IMR-90 (cell line): ENCODE measurements around the gene SLC22A14. TPM values are rescaled to one million over a fixed set of nuclear protein-coding genes. Genes with fewer than 3 reads are reported as not detected.

Experiments used
- ATAC-seq: fragments of 200-7000 bp; cut with Tn5 transposase; 2 replicates; pipeline ENCODE4 v1.9.1; 2020; ENCODE audit warnings: low read depth, mild to moderate bottlenecking, moderate library complexity
- BruUV-seq: library from RNA; stranded (reverse); fragments of 400-500 nt; replicated peaks from 2 replicates; lab custom pipeline; 2021; lab: Mats Ljungman, UMichigan
- CTCF ChIA-PET: fragments of 300-600 bp; formaldehyde crosslinking; extraction: SDS; loops from one replicate; lab custom pipeline; 2021; ENCODE audit warnings: antibody characterized with exemption; lab: Yijun Ruan, JAX
- POLR2A ChIA-PET: fragments of 300-600 bp; sonication (Branson Sonifier 250); formaldehyde crosslinking; loops from one replicate; lab custom pipeline; 2022; ENCODE audit warnings: antibody characterized with exemption; ENCODE audit not compliant: unreplicated experiment; lab: Charles Lee
- DNase-seq: peaks from one replicate; pipeline ENCODE4 v3.0.0; 2013
- H2AFZ ChIP-seq: replicated peaks from 2 replicates; pipeline ENCODE3; 2013; ENCODE audit warnings: low read length, mild to moderate bottlenecking; ENCODE audit not compliant: poor library complexity
- H2AK5ac ChIP-seq: 2 replicates; pipeline ENCODE4 v1.6.1; 2013; ENCODE audit warnings: low read depth, low read length, inconsistent platforms
- H2AK9ac ChIP-seq: replicated peaks from 2 replicates; pipeline ENCODE3; 2013; ENCODE audit warnings: mild to moderate bottlenecking, low read depth, low read length, moderate library complexity; ENCODE audit not compliant: poor library complexity
- H2BK120ac ChIP-seq: 2 replicates; pipeline ENCODE4 v1.6.1; 2013; ENCODE audit warnings: low read depth, low read length, inconsistent platforms
- H2BK15ac ChIP-seq: 3 replicates; pipeline ENCODE4 v1.6.1; 2013; ENCODE audit warnings: low read depth, low read length, inconsistent platforms
- H2BK20ac ChIP-seq: 2 replicates; pipeline ENCODE4 v1.6.1; 2013; ENCODE audit warnings: low read depth, mild to moderate bottlenecking, inconsistent platforms, low read length, moderate library complexity
- H2BK5ac ChIP-seq: 2 replicates; pipeline ENCODE4 v1.6.1; 2013; ENCODE audit warnings: mild to moderate bottlenecking, low read depth, low read length, inconsistent platforms; ENCODE audit not compliant: poor library complexity, severe bottlenecking
- H3K14ac ChIP-seq: replicated peaks from 2 replicates; pipeline ENCODE4 v1.6.1; 2013; ENCODE audit warnings: low read depth, low read length, inconsistent platforms
- H3K18ac ChIP-seq: 2 replicates; pipeline ENCODE4 v1.6.1; 2013; ENCODE audit warnings: low read depth, low read length, control low read depth
- H3K23ac ChIP-seq: 2 replicates; pipeline ENCODE4 v1.6.1; 2013; ENCODE audit warnings: low read depth, low read length, inconsistent platforms
- H3K27ac ChIP-seq: 2 replicates; pipeline ENCODE4 v1.5.1; 2013; ENCODE audit warnings: mild to moderate bottlenecking, control low read depth, low read length; ENCODE audit not compliant: insufficient read depth
- H3K27me3 ChIP-seq: 2 replicates; pipeline ENCODE4 v1.6.1; 2013; ENCODE audit warnings: low read length; ENCODE audit not compliant: control insufficient read depth, insufficient read depth
- H3K36me3 ChIP-seq: 2 replicates; pipeline ENCODE4 v1.6.1; 2013; ENCODE audit warnings: low read length, mixed read lengths; ENCODE audit not compliant: control insufficient read depth, insufficient read depth
- H3K4ac ChIP-seq: 2 replicates; pipeline ENCODE4 v1.6.1; 2013; ENCODE audit warnings: low read depth, low read length, inconsistent platforms
- H3K4me1 ChIP-seq: 2 replicates; pipeline ENCODE4 v1.6.1; 2013; ENCODE audit warnings: low read length, mixed read lengths; ENCODE audit not compliant: control insufficient read depth, insufficient read depth
- H3K4me2 ChIP-seq: 2 replicates; pipeline ENCODE4 v1.6.1; 2013; ENCODE audit warnings: low read depth, mild to moderate bottlenecking, control low read depth, low read length, moderate library complexity
- H3K4me3 ChIP-seq: 2 replicates; pipeline ENCODE4 v1.5.1; 2013; ENCODE audit warnings: low read depth, mild to moderate bottlenecking, control low read depth, low read length, moderate library complexity; ENCODE audit not compliant: insufficient read depth
- H3K56ac ChIP-seq: 2 replicates; pipeline ENCODE4 v1.6.1; 2013; ENCODE audit warnings: low read length, inconsistent platforms; ENCODE audit not compliant: insufficient read depth; ENCODE audit errors: extremely low read depth
- H3K79me1 ChIP-seq, 2 experiments: 2 replicates each; pipeline ENCODE4 v1.6.1; 2013; ENCODE audit warnings: low read length in 2 of 2, inconsistent platforms in 1 of 2, low read depth in 1 of 2
- H3K9ac ChIP-seq: 2 replicates; pipeline ENCODE4 v1.6.1; 2013; ENCODE audit warnings: low read depth, low read length, control low read depth
- H3K9me1 ChIP-seq: 2 replicates; pipeline ENCODE4 v1.6.1; 2013; ENCODE audit warnings: low read length, inconsistent platforms; ENCODE audit not compliant: insufficient read depth
- H3K9me3 ChIP-seq: 2 replicates; pipeline ENCODE4 v1.6.1; 2013; ENCODE audit warnings: low read length; ENCODE audit not compliant: control insufficient read depth, insufficient read depth
- H4K20me1 ChIP-seq: 2 replicates; pipeline ENCODE4 v1.6.1; 2013; ENCODE audit warnings: low read length, inconsistent platforms; ENCODE audit not compliant: insufficient read depth
- H4K5ac ChIP-seq: 2 replicates; pipeline ENCODE4 v1.6.1; 2013; ENCODE audit warnings: mild to moderate bottlenecking, low read depth, low read length, control low read depth
- H4K8ac ChIP-seq, 2 experiments: 2 replicates each; pipeline ENCODE4 v1.6.1; 2013; ENCODE audit warnings: low read depth in 2 of 2, low read length in 2 of 2, control low read depth in 1 of 2, inconsistent platforms in 1 of 2
- H4K91ac ChIP-seq: 2 replicates; pipeline ENCODE4 v1.6.1; 2013; ENCODE audit warnings: low read depth, low read length, inconsistent platforms; ENCODE audit not compliant: insufficient read depth
- CEBPB ChIP-seq: IDR thresholded peaks from 2 replicates; pipeline ENCODE4 v1.6.1; 2012; ENCODE audit warnings: low read depth, low read length, improper control_type of control experiment
- CHD1 ChIP-seq: IDR thresholded peaks from 2 replicates; pipeline ENCODE4 v1.6.1; 2012; ENCODE audit warnings: low read depth, low read length, improper control_type of control experiment
- CTCF ChIP-seq: conservative IDR thresholded peaks from 2 replicates; pipeline ENCODE4 v1.5.1; 2012; ENCODE audit warnings: mild to moderate bottlenecking, low read depth, low read length, improper control_type of control experiment
- ELK1 ChIP-seq: fragments of 150-350 bp; IDR thresholded peaks from 2 replicates; pipeline ENCODE4 v1.6.1; 2016; ENCODE audit warnings: low read depth, mild to moderate bottlenecking, low read length, moderate library complexity, borderline replicate concordance
- MAFK ChIP-seq: IDR thresholded peaks from 2 replicates; pipeline ENCODE4 v1.6.1; 2012; ENCODE audit warnings: low read depth, low read length, improper control_type of control experiment
- MAZ ChIP-seq: IDR thresholded peaks from 2 replicates; pipeline ENCODE4 v1.6.1; 2012; ENCODE audit warnings: low read depth, mild to moderate bottlenecking, low read length, improper control_type of control experiment, moderate library complexity, borderline replicate concordance
- MXI1 ChIP-seq: IDR thresholded peaks from 2 replicates; pipeline ENCODE4 v1.6.1; 2012; ENCODE audit warnings: low read depth, mild to moderate bottlenecking, low read length, moderate library complexity, borderline replicate concordance
- NFE2L2 ChIP-seq: fragments of 150-350 bp; IDR thresholded peaks from 2 replicates; pipeline ENCODE4 v1.6.1; 2016; ENCODE audit warnings: low read depth, mild to moderate bottlenecking, low read length
- POLR2A ChIP-seq: IDR thresholded peaks from 2 replicates; pipeline ENCODE4 v1.6.1; 2012; ENCODE audit warnings: mild to moderate bottlenecking, low read depth, low read length
- RAD21 ChIP-seq: IDR thresholded peaks from 2 replicates; pipeline ENCODE4 v1.6.1; 2012; ENCODE audit warnings: low read length, improper control_type of control experiment
- RCOR1 ChIP-seq: IDR thresholded peaks from 2 replicates; pipeline ENCODE4 v1.6.1; 2012; ENCODE audit warnings: mild to moderate bottlenecking, low read length, improper control_type of control experiment; ENCODE audit not compliant: insufficient replicate concordance
- RFX5 ChIP-seq: IDR thresholded peaks from 2 replicates; pipeline ENCODE4 v1.8.0; 2012; ENCODE audit warnings: low read depth, mild to moderate bottlenecking, low read length, moderate library complexity
- SMC3 ChIP-seq: fragments of 150-350 bp; IDR thresholded peaks from 2 replicates; pipeline ENCODE4 v1.6.1; 2016; ENCODE audit warnings: low read depth, mild to moderate bottlenecking, antibody characterized with exemption, low read length, moderate library complexity
- USF2 ChIP-seq: fragments of 150-350 bp; IDR thresholded peaks from 2 replicates; pipeline ENCODE4 v1.6.1; 2017; ENCODE audit warnings: mild to moderate bottlenecking, antibody characterized with exemption, low read length, low read depth
- WGBS, 2 experiments: methylation state at CpG; one replicate each; pipeline versions ENCODE4 v1.1.5 to v1.1.7; 2013; ENCODE audit warnings: missing lambda C conversion rate in 2 of 2; ENCODE audit not compliant: insufficient read length in 1 of 2; ENCODE audit errors: extremely low coverage in 2 of 2; 5-methylcytosine and 5-hydroxymethylcytosine counted together
- dilution Hi-C: fragments of 300-500 bp; cut with HindIII; formaldehyde crosslinking; loops from one replicate; pipeline ENCODE4 v1.14.3; 2018; ENCODE audit warnings: low sequenced_read_pairs; ENCODE audit not compliant: unreplicated experiment
- in situ Hi-C: fragments of 300-500 bp; cut with MboI; formaldehyde crosslinking; loops from 3 replicates; pipeline ENCODE4 v1.14.3; 2019; ENCODE audit warnings: low sequenced_read_pairs, inconsistent platforms, mixed read lengths
- intact Hi-C: fragments of 100-400 bp; cut with micrococcal nuclease; formaldehyde crosslinking; loops from 2 replicates; pipeline ENCODE4 v1.10.0; 2022
- polyA plus RNA-seq, 3 experiments: library from polyadenylated mRNA; depleted of rRNA; stranded (reverse); fragments of >200 nt; gene quantifications; 2 replicates each; pipeline ENCODE4 v1.2.3, GENCODE V29; 2012; ENCODE audit warnings: low replicate concordance in 1 of 3
- total RNA-seq: library from RNA; depleted of rRNA; stranded (reverse); fragments of >200 nt; gene quantifications from 2 replicates; pipeline ENCODE4 v1.2.3, GENCODE V29; 2012

Gene SLC22A14
- total and polyA plus RNA-seq, 2 of the 4 experiments (the other 2 are of a cell fraction), result under 0.01 to 0.07 TPM

- no peak overlapping the region for H2AK5ac ChIP-seq
- no peak overlapping the region for H3K56ac ChIP-seq
- H2BK15ac ChIP-seq, result no peak overlapping the region
- H2AK9ac ChIP-seq, result no peak overlapping the region
- H3K9ac ChIP-seq, result no peak overlapping the region
- dilution Hi-C loops (no loop called here), intact Hi-C loops (no loop called here), in situ Hi-C loops (no loop called here)
- DNase-seq (no peak), ATAC-seq (no peak)
- 56% methylated on average over 1 of the region's 9 CpGs; no CpG with 5 or more reads in 1 of the 2 experiments for WGBS, 2 experiments
- no peaks in the 10 kb centered on the region for H3K9me3 ChIP-seq
- H3K18ac ChIP-seq, result no peak overlapping the region
- no peaks in the 10 kb centered on the region for H4K20me1 ChIP-seq
- no peak overlapping the region for H4K5ac ChIP-seq
- no peaks in the 10 kb centered on the region for H3K79me1 ChIP-seq
- no peak overlapping the region for H2BK5ac ChIP-seq
- no peak overlapping the region for H3K4me2 ChIP-seq
- no TSS peak for BruUV-seq
- no peak overlapping the region for H3K4ac ChIP-seq
- no peak overlapping the region for H2BK120ac ChIP-seq
- H2AFZ ChIP-seq, result no peak overlapping the region
- no peak overlapping the region for H3K27ac ChIP-seq
- CTCF ChIA-PET, result no interaction called here
- peaks cover 25% of the 10 kb centered on the region for H3K27me3 ChIP-seq
- H3K23ac ChIP-seq, result no peak overlapping the region
- no peak overlapping the region for H4K91ac ChIP-seq
- POLR2A ChIA-PET, result no interaction called here
- no peak overlapping the region for H4K8ac ChIP-seq
- no peaks in the 10 kb centered on the region for H3K9me1 ChIP-seq
- no peak overlapping the region for H3K14ac ChIP-seq
- H2BK20ac ChIP-seq, result no peak overlapping the region
- TF ChIP-seq USF2 (no peak), MAZ (no peak), MXI1 (no peak), RCOR1 (no peak), POLR2A (no peak), ELK1 (no peak), CTCF (no peak), RFX5 (no peak), MAFK (no peak), CHD1 (no peak), SMC3 (no peak), NFE2L2 (no peak), CEBPB (no peak), RAD21 (no peak)
- no peaks in the 10 kb centered on the region for H3K36me3 ChIP-seq
- H3K4me1 ChIP-seq, result no peaks in the 10 kb centered on the region
- H3K4me3 ChIP-seq, result no peak overlapping the region
Measured at GRCh38 chr3:38308456-38308855, 26.4 kb downstream of the SLC22A14 start.
